Neural cell (in vitro differentiated cells): Measurements from ENCODE around the gene VPS35L. TPM values are rescaled to one million over a fixed set of nuclear protein-coding genes. Genes with fewer than 3 reads are reported as not detected.

ENCODE experiments used
- H2AFZ ChIP-seq: fragments of 200-600, 300-800 bp; sonication (generic), shearing (Covaris generic); 2 replicates; pipeline ENCODE4 v1.6.0; 2014; ENCODE audit warnings: low read depth, mild to moderate bottlenecking, antibody characterized with exemption, low read length, moderate library complexity
- H3F3A ChIP-seq: fragments of 200-600 bp; shearing (Covaris generic); 2 replicates; pipeline ENCODE4 v1.6.1; 2016; ENCODE audit warnings: mild to moderate bottlenecking, moderate library complexity, mixed read lengths, antibody characterized with exemption, low read length; ENCODE audit not compliant: insufficient read depth, poor library complexity, severe bottlenecking
- H3K27ac ChIP-seq: fragments of 200-600, 300-800 bp; sonication (generic), shearing (Covaris generic); 2 replicates; pipeline ENCODE4 v1.5.1; 2014; ENCODE audit warnings: mild to moderate bottlenecking, low read length, moderate library complexity
- H3K27me3 ChIP-seq: fragments of 300-800, 200-600 bp; sonication (generic), shearing (Covaris generic); 2 replicates; pipeline ENCODE4 v1.6.0; 2014; ENCODE audit warnings: mild to moderate bottlenecking, low read depth, low read length, moderate library complexity; ENCODE audit not compliant: insufficient read depth
- H3K36me3 ChIP-seq: fragments of 300-800, 200-600 bp; sonication (generic), shearing (Covaris generic); 2 replicates; pipeline ENCODE4 v1.5.1; 2014; ENCODE audit warnings: mild to moderate bottlenecking, antibody characterized with exemption, low read length, moderate library complexity; ENCODE audit not compliant: insufficient read depth
- H3K4me2 ChIP-seq: fragments of 300-800, 200-600 bp; sonication (generic), shearing (Covaris generic); 2 replicates; pipeline ENCODE4 v1.6.0; 2014; ENCODE audit warnings: mild to moderate bottlenecking, low read length
- H3K4me3 ChIP-seq: fragments of 300-800, 200-600 bp; sonication (generic), shearing (Covaris generic); 2 replicates; pipeline ENCODE4 v1.5.1; 2014; ENCODE audit warnings: mild to moderate bottlenecking, low read length, moderate library complexity
- H3K79me2 ChIP-seq: fragments of 200-600 bp; shearing (Covaris generic); replicated peaks from 2 replicates; pipeline ENCODE4 v1.6.0; 2014; ENCODE audit warnings: mild to moderate bottlenecking, low read length, moderate library complexity; ENCODE audit not compliant: insufficient read depth
- H3K9ac ChIP-seq: fragments of 300-800, 200-600 bp; sonication (generic), shearing (Covaris generic); 2 replicates; pipeline ENCODE4 v1.6.1; 2016; ENCODE audit warnings: mild to moderate bottlenecking, low read length, mixed read lengths
- H3K9me2 ChIP-seq: fragments of 200-600 bp; shearing (Covaris generic); 2 replicates; pipeline ENCODE4 v1.6.1; 2016; ENCODE audit warnings: mild to moderate bottlenecking, low read length, mixed read lengths; ENCODE audit not compliant: insufficient read depth
- H3K9me3 ChIP-seq: fragments of 200-600, 300-800 bp; sonication (generic), shearing (Covaris generic); 2 replicates; pipeline ENCODE4 v1.6.1; 2016; ENCODE audit warnings: mild to moderate bottlenecking, mixed run types, low read length, moderate library complexity, mixed read lengths
- H4K20me1 ChIP-seq: fragments of 200-600 bp; shearing (Covaris generic); 2 replicates; pipeline ENCODE4 v1.6.1; 2016; ENCODE audit warnings: mild to moderate bottlenecking, mixed run types; ENCODE audit not compliant: insufficient read depth
- EP300 ChIP-seq: fragments of 450-650 bp; conservative IDR thresholded peaks from 2 replicates; pipeline ENCODE4 v1.6.1; 2014; ENCODE audit warnings: antibody characterized with exemption, mild to moderate bottlenecking, moderate library complexity; ENCODE audit not compliant: poor library complexity, severe bottlenecking
- EZH2 ChIP-seq: fragments of 200-600, 300-800 bp; shearing (Covaris generic), sonication (generic); IDR thresholded peaks from 2 replicates; pipeline ENCODE4 v1.6.1; 2014; ENCODE audit warnings: antibody characterized with exemption, low read length, borderline replicate concordance, mild to moderate bottlenecking; ENCODE audit not compliant: insufficient read depth, poor library complexity, severe bottlenecking
- MXI1 ChIP-seq: fragments of 450-650 bp; conservative IDR thresholded peaks from 2 replicates; pipeline ENCODE4 v1.6.1; 2014; ENCODE audit warnings: antibody characterized with exemption, mild to moderate bottlenecking; ENCODE audit not compliant: poor library complexity, severe bottlenecking
- POLR2AphosphoS5 ChIP-seq: IDR thresholded peaks from 2 replicates; pipeline ENCODE4 v1.6.1; 2012
- RAD21 ChIP-seq: fragments of 450-650 bp; conservative IDR thresholded peaks from 2 replicates; pipeline ENCODE4 v1.6.1; 2014; ENCODE audit warnings: antibody characterized with exemption, mild to moderate bottlenecking, moderate library complexity
- SMC3 ChIP-seq: fragments of 450-650 bp; conservative IDR thresholded peaks from 2 replicates; pipeline ENCODE4 v1.6.1; 2014; ENCODE audit warnings: antibody characterized with exemption, mild to moderate bottlenecking, moderate library complexity; ENCODE audit not compliant: poor library complexity
- TAF1 ChIP-seq: IDR thresholded peaks from 2 replicates; pipeline ENCODE4 v1.6.1; 2012; ENCODE audit warnings: low read depth
- polyA plus RNA-seq: library from polyadenylated mRNA; depleted of rRNA; stranded (reverse); fragments of >200 nt; gene quantifications from 2 replicates; pipeline ENCODE4 v1.2.3, GENCODE V29; 2014
- TF ChIP-seq, protein P1 (sequence below): fragments of 450-650 bp; IDR thresholded peaks from 2 replicates; pipeline ENCODE4 v1.5.1; 2014; ENCODE audit warnings: antibody characterized with exemption, mild to moderate bottlenecking, moderate library complexity; ENCODE audit not compliant: poor library complexity, severe bottlenecking
- TF ChIP-seq, protein P2 (sequence below): IDR thresholded peaks from 2 replicates; pipeline ENCODE4 v1.6.1; 2012; ENCODE audit warnings: borderline replicate concordance

VPS35L gene
- polyA plus RNA-seq, 1 donor from 2014 or later, result 29.8 TPM

DNA sequence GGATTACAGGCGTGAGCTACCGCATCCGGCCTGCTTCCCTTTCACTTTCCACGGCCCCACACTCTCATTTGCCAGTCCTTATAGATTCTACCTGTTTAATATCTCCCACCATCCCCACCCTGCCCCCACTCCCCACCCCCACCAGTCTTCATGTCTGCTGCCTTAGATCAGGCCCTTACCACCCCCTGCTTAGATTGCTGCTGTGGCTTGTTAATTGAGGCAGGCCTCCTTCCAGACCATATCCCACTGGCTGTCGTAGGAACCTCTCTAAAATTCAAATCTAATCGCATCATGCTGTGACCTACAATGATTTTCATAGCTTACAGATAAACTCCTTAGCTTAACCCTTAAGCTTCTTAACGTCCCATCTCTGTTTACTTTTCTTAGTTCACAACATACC lies 167.5 kb downstream of the VPS35L start:
- no peaks in the 10 kb centered on the region for H4K20me1 ChIP-seq
- no peaks in the 10 kb centered on the region for H3K27me3 ChIP-seq
- H3K4me2 ChIP-seq, result no peak overlapping the region
- TF ChIP-seq EZH2 (no peak), MXI1 (no peak), EP300 (no peak), RAD21 (no peak), TAF1 (no peak), POLR2AphosphoS5 (no peak)
- TF ChIP-seq, protein P1, sequence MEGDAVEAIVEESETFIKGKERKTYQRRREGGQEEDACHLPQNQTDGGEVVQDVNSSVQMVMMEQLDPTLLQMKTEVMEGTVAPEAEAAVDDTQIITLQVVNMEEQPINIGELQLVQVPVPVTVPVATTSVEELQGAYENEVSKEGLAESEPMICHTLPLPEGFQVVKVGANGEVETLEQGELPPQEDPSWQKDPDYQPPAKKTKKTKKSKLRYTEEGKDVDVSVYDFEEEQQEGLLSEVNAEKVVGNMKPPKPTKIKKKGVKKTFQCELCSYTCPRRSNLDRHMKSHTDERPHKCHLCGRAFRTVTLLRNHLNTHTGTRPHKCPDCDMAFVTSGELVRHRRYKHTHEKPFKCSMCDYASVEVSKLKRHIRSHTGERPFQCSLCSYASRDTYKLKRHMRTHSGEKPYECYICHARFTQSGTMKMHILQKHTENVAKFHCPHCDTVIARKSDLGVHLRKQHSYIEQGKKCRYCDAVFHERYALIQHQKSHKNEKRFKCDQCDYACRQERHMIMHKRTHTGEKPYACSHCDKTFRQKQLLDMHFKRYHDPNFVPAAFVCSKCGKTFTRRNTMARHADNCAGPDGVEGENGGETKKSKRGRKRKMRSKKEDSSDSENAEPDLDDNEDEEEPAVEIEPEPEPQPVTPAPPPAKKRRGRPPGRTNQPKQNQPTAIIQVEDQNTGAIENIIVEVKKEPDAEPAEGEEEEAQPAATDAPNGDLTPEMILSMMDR, result no peak
- H3K9ac ChIP-seq, result no peak overlapping the region
- no peak overlapping the region for H3K4me3 ChIP-seq
- H3F3A ChIP-seq, result no peaks in the 10 kb centered on the region
- H3K9me3 ChIP-seq, result no peaks in the 10 kb centered on the region
- H3K36me3 ChIP-seq, result no peaks in the 10 kb centered on the region
- H2AFZ ChIP-seq, result no peak overlapping the region
- no peak overlapping the region for H3K27ac ChIP-seq
- no peaks in the 10 kb centered on the region for H3K9me2 ChIP-seq
- peaks cover 14% of the 10 kb centered on the region for H3K79me2 ChIP-seq

- Histone ChIP-seq H3K27ac (no peak overlapping the region), H4K20me1 (no peaks in the 10 kb centered on the region), H3K9me2 (no peaks in the 10 kb centered on the region), H3K4me3 (no peak overlapping the region), H3K27me3 (no peaks in the 10 kb centered on the region), H2AFZ (no peak overlapping the region), H3K9ac (no peak overlapping the region), H3F3A (no peaks in the 10 kb centered on the region), H3K4me2 (no peak overlapping the region), H3K9me3 (no peaks in the 10 kb centered on the region), H3K36me3 (no peaks in the 10 kb centered on the region), H3K79me2 (no peaks in the 10 kb centered on the region)
- no peak for TF ChIP-seq EP300
- no peak for TF ChIP-seq POLR2AphosphoS5
- TF ChIP-seq TAF1, result no peak
- no peak for TF ChIP-seq SMC3
- TF ChIP-seq, protein P1, result no peak
- no peak for TF ChIP-seq RAD21
- TF ChIP-seq EZH2, result no peak
- TF ChIP-seq, protein P2, sequence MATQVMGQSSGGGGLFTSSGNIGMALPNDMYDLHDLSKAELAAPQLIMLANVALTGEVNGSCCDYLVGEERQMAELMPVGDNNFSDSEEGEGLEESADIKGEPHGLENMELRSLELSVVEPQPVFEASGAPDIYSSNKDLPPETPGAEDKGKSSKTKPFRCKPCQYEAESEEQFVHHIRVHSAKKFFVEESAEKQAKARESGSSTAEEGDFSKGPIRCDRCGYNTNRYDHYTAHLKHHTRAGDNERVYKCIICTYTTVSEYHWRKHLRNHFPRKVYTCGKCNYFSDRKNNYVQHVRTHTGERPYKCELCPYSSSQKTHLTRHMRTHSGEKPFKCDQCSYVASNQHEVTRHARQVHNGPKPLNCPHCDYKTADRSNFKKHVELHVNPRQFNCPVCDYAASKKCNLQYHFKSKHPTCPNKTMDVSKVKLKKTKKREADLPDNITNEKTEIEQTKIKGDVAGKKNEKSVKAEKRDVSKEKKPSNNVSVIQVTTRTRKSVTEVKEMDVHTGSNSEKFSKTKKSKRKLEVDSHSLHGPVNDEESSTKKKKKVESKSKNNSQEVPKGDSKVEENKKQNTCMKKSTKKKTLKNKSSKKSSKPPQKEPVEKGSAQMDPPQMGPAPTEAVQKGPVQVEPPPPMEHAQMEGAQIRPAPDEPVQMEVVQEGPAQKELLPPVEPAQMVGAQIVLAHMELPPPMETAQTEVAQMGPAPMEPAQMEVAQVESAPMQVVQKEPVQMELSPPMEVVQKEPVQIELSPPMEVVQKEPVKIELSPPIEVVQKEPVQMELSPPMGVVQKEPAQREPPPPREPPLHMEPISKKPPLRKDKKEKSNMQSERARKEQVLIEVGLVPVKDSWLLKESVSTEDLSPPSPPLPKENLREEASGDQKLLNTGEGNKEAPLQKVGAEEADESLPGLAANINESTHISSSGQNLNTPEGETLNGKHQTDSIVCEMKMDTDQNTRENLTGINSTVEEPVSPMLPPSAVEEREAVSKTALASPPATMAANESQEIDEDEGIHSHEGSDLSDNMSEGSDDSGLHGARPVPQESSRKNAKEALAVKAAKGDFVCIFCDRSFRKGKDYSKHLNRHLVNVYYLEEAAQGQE, result no peak
- TF ChIP-seq MXI1, result no peak
Measured at GRCh38 chr16:19728636-19728965, 173.1 kb downstream of the VPS35L start.
